IMR-90 (cell line): Measurements from ENCODE around the gene TMTC2. TPM values are rescaled to one million over a fixed set of nuclear protein-coding genes. Genes with fewer than 3 reads are reported as not detected.

ENCODE experiments used
- FOS ChIP-seq: fragments of 150-350 bp; IDR thresholded peaks from 2 replicates; pipeline ENCODE4 v1.6.1; 2016; ENCODE audit warnings: low read depth, low read length
- MAZ ChIP-seq: IDR thresholded peaks from 2 replicates; pipeline ENCODE4 v1.6.1; 2012; ENCODE audit warnings: low read depth, mild to moderate bottlenecking, low read length, improper control_type of control experiment, moderate library complexity, borderline replicate concordance
- NFE2L2 ChIP-seq: fragments of 150-350 bp; IDR thresholded peaks from 2 replicates; pipeline ENCODE4 v1.6.1; 2016; ENCODE audit warnings: low read depth, mild to moderate bottlenecking, low read length
- SMC3 ChIP-seq: fragments of 150-350 bp; IDR thresholded peaks from 2 replicates; pipeline ENCODE4 v1.6.1; 2016; ENCODE audit warnings: low read depth, mild to moderate bottlenecking, antibody characterized with exemption, low read length, moderate library complexity
- polyA plus RNA-seq, 3 experiments: library from polyadenylated mRNA; depleted of rRNA; stranded (reverse); fragments of >200 nt; gene quantifications; 2 replicates each; pipeline ENCODE4 v1.2.3, GENCODE V29; 2012; ENCODE audit warnings: low replicate concordance in 1 of 3
- total RNA-seq: library from RNA; depleted of rRNA; stranded (reverse); fragments of >200 nt; gene quantifications from 2 replicates; pipeline ENCODE4 v1.2.3, GENCODE V29; 2012
- TF ChIP-seq, protein P1 (sequence below): conservative IDR thresholded peaks from 2 replicates; pipeline ENCODE4 v1.5.1; 2012; ENCODE audit warnings: mild to moderate bottlenecking, low read depth, low read length, improper control_type of control experiment

The TMTC2 gene
- total and polyA plus RNA-seq, 2 of the 4 experiments (the other 2 are of a cell fraction) = 0.56 to 1.4 TPM

DNA sequence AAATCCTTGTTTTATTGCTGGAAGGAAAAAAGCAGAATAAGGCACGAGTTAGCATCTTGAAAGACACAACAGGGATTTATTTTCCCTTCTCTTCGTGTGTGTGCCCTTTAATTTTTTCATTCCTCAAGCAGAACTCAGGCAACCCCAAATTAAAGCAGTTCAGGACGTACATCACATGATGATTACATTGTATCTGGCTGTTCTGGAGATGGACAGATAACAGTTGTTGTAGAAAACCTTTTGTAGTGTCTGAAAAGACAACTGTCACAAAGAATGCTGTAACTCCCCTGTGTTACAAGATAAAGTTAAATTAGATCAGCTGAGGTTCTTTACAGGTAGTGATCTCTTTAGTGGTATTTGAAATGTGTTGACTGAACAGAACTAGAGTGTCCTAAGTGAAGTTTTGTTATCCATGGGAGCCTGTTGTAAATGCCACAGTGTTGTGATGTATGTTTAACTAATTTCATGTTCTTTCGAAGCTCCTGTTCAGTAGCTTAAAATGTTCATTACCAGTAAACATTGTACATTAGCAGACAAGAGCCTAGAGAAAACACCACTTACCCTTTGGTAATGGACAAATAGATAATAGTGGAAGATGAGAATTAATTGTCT lies 58.5 kb downstream of the TMTC2 start (continued):
- TF ChIP-seq, protein P1, sequence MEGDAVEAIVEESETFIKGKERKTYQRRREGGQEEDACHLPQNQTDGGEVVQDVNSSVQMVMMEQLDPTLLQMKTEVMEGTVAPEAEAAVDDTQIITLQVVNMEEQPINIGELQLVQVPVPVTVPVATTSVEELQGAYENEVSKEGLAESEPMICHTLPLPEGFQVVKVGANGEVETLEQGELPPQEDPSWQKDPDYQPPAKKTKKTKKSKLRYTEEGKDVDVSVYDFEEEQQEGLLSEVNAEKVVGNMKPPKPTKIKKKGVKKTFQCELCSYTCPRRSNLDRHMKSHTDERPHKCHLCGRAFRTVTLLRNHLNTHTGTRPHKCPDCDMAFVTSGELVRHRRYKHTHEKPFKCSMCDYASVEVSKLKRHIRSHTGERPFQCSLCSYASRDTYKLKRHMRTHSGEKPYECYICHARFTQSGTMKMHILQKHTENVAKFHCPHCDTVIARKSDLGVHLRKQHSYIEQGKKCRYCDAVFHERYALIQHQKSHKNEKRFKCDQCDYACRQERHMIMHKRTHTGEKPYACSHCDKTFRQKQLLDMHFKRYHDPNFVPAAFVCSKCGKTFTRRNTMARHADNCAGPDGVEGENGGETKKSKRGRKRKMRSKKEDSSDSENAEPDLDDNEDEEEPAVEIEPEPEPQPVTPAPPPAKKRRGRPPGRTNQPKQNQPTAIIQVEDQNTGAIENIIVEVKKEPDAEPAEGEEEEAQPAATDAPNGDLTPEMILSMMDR = no peak
- TF ChIP-seq MAZ (no peak), NFE2L2 (no peak), SMC3 (no peak), FOS (no peak)
